Astrocyte of the cerebellum (primary cell): ENCODE data around the gene CACNA1H.

ENCODE experiments used
- DNase-seq: peaks from one replicate; pipeline ENCODE4 v3.0.0-alpha.2; 2011; ENCODE audit warnings: low read depth
- H3K4me3 ChIP-seq: 2 replicates; pipeline ENCODE4 v1.5.1; 2011; ENCODE audit warnings: mild to moderate bottlenecking, low read depth, low read length, moderate library complexity
- in situ Hi-C: cut with HindIII; loops from 2 replicates; pipeline ENCODE4 v1.10.0; 2017; ENCODE audit warnings: low sequenced_read_pairs
- TF ChIP-seq, protein P1 (sequence below): IDR thresholded peaks from 2 replicates; pipeline ENCODE4 v1.5.1; 2012; ENCODE audit warnings: low read length, low read depth, moderate library complexity, mild to moderate bottlenecking; ENCODE audit errors: missing control alignments

The CACNA1H gene

DNA sequence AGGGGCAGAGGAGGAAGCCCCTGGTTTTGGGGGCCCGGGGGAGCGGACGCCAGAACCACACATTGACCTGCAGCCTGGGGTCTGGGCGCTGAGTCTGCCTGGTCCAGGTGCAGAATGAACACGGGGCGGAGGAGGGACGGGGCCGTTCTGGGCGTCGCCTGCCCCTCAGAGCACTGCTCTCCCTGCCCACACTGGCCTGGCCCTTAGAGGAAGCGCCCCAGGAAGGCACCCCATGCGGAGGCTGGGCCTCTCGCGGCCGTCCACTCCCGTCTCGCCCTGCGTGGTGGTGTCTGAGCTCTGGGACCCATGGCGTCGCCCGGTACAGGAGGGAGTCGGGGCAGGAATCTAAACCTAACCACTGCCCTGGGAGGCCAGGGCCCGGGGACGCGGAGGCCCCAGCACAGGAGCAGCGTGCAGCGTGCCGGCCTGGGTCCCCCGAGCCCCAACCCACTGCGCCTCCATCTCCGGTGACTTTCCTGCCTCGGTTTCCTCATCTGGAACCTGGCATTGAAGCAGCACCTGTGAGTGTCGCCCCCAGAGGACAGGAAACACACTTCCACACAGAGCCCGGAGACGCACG lies 107.3 kb downstream of the CACNA1H start:
- in situ Hi-C loops = no loop called here
- no peak overlapping the region for H3K4me3 ChIP-seq
- no peak for DNase-seq
- TF ChIP-seq, protein P1, sequence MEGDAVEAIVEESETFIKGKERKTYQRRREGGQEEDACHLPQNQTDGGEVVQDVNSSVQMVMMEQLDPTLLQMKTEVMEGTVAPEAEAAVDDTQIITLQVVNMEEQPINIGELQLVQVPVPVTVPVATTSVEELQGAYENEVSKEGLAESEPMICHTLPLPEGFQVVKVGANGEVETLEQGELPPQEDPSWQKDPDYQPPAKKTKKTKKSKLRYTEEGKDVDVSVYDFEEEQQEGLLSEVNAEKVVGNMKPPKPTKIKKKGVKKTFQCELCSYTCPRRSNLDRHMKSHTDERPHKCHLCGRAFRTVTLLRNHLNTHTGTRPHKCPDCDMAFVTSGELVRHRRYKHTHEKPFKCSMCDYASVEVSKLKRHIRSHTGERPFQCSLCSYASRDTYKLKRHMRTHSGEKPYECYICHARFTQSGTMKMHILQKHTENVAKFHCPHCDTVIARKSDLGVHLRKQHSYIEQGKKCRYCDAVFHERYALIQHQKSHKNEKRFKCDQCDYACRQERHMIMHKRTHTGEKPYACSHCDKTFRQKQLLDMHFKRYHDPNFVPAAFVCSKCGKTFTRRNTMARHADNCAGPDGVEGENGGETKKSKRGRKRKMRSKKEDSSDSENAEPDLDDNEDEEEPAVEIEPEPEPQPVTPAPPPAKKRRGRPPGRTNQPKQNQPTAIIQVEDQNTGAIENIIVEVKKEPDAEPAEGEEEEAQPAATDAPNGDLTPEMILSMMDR = no peak

GRCh38 chr16:1261131-1261892 lies 108.4 kb downstream of the CACNA1H start:
- in situ Hi-C loops = no loop called here
- DNase-seq = no peak
- H3K4me3 ChIP-seq = no peak overlapping the region
- TF ChIP-seq, protein P1 = no peak

- no peak for DNase-seq
- TF ChIP-seq, protein P1 = no peak
- in situ Hi-C loops = no loop called here
- H3K4me3 ChIP-seq = no peak overlapping the region
These were observed 109.4 kb downstream of the CACNA1H start for GRCh38 chr16:1262210-1262845.

DNA sequence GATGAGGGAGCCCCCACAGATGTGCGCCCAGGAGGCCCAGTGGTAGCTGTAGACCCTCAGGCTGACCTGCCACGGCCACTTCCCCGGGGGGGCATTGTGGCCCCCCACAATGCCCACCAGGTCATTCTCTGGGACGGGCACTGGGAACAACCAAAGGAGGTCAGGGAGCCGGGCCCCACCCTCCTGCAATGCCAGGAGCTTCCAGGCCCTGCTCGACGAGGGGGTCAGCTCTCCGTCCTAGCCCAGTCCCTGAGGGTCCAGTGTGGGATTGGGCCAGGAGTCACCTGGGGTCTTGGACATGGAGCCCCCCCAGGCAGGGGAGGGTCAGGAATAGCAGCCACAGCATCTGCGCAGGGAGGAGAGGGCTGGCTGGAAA lies 109.9 kb downstream of the CACNA1H start:
- H3K4me3 ChIP-seq = no peak overlapping the region
- DNase-seq = no peak
- TF ChIP-seq, protein P1 = no peak
- in situ Hi-C loops = no loop called here

DNA sequence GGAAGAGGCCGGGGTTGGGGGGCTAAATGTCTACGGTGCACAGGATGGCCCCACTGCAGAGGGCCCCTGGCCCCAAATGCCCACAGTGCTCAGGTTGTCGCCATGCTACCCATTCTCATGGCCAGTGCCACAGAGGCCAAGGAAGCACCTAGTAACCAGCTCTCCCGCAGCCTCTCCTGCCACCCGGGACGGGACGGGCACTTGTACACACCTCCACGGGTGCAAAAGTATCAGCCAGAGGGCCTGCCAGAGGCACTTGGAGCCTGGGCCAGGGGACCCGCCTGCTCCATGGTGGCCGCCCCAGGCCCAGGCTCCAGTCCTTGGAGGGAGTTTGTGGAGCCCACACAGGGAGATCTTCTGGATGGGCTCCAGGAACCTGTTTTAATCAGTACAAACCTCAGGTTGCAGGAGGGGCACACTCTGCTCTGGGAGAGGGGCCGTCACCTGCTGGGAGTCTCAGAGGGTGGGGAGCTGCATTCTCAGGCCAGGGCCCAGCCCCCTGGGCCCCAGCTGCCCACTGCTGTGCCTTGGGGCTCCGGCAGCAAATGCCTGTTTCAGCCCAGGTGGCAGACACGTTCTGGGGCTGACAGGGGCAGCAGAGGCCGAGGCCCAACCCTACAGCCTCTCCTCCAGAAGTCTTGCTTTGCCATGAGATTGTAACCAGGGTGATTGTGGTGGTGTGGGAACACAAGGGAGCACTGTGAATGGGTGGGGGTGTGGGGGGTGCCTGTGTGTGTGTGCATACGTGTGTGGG lies 110.9 kb downstream of the CACNA1H start:
- no peak for DNase-seq
- in situ Hi-C loops = no loop called here
- H3K4me3 ChIP-seq = no peak overlapping the region
- TF ChIP-seq, protein P1 = no peak

DNA sequence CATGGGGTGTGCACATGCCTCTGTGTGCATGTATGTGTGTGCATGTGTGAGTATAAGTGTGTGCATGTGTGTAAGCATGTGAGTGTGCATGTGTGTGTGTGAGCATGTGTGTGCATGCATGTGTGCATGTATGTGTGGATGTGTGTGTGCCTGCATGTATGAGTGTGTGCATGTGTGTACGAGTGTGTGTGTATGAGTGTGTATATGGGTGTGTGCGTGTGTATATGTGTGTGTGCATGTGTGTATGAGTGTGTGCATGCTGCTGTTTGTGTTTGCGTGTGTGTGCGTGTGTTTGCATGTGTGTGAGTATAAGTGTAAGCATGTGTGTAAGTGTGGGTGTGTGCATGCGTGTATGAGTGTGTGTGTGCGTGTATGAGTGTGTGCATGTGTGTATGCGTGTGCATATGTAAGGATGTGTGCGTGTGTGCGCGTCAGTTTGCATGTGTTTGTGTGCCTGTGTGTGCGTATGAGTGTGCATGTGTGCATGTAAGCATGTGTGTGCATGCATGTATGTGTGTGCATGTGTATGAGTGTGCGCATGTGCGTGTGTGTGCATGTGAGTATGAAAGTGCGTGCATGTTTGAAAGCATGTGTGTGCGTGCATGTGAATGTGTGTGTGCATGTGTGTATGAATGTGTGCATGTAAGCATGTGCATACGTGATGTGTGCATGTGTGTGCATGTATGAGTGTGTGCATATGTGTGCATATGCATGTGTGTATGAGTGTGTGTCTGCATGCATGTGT lies 111.6 kb downstream of the CACNA1H start:
- DNase-seq = no peak
- in situ Hi-C loops = no loop called here
- H3K4me3 ChIP-seq = no peak overlapping the region
- TF ChIP-seq, protein P1 = no peak
